Erythroblast (primary cell): ENCODE data around the gene PHLDB3.

Experiments
- GATA1 ChIP-seq: IDR thresholded peaks from 2 replicates; pipeline ENCODE4 v1.6.1; 2011; ENCODE audit warnings: low read depth, mild to moderate bottlenecking, control low read depth, low read length, moderate library complexity
- POLR2A ChIP-seq: IDR thresholded peaks from 2 replicates; pipeline ENCODE4 v1.6.1; 2011; ENCODE audit warnings: mild to moderate bottlenecking, low read length

- TF ChIP-seq POLR2A, result no peak
- TF ChIP-seq GATA1, result no peak
Observed at GRCh38 chr19:43466793-43467192, 37.8 kb downstream of the PHLDB3 start.
